GM23338 (cell line): ENCODE measurements around the gene BACE2. TPM values are rescaled to one million over a fixed set of nuclear protein-coding genes. Genes with fewer than 3 reads are reported as not detected.

Experiments
- ATAC-seq: fragments of 200-7000 bp; cut with Tn5 transposase; 3 replicates; pipeline ENCODE4 v1.9.1; 2020
- DNase-seq: peaks from one replicate; pipeline ENCODE4 v3.0.0-alpha.2; 2015; ENCODE audit warnings: low spot score
- H2AFZ ChIP-seq: fragments of 200-600 bp; sonication (generic); 2 replicates; pipeline ENCODE4 v1.8.0; 2016; ENCODE audit warnings: antibody characterized with exemption, mild to moderate bottlenecking, moderate library complexity
- H3F3A ChIP-seq: fragments of 200-600 bp; sonication (generic); replicated peaks from 2 replicates; pipeline ENCODE4 v1.8.0; 2017; ENCODE audit warnings: antibody characterized with exemption, mixed run types, low read depth
- H3K27ac ChIP-seq: fragments of 200-600 bp; sonication (generic); 2 replicates; pipeline ENCODE4 v1.6.1; 2016; ENCODE audit warnings: low read depth
- H3K27me3 ChIP-seq: fragments of 200-600 bp; sonication (generic); 2 replicates; pipeline ENCODE4 v1.8.0; 2016; ENCODE audit warnings: mild to moderate bottlenecking, mixed run types, moderate library complexity; ENCODE audit not compliant: insufficient read depth
- H3K36me3 ChIP-seq: fragments of 200-600 bp; sonication (generic); 2 replicates; pipeline ENCODE4 v1.8.0; 2016; ENCODE audit warnings: mild to moderate bottlenecking; ENCODE audit not compliant: insufficient read depth
- H3K4me1 ChIP-seq: fragments of 200-600 bp; sonication (generic); 2 replicates; pipeline ENCODE4 v1.8.0; 2016; ENCODE audit warnings: mild to moderate bottlenecking, moderate library complexity; ENCODE audit not compliant: insufficient read depth
- H3K4me2 ChIP-seq: fragments of 200-600 bp; sonication (generic); 2 replicates; pipeline ENCODE4 v1.7.1; 2017; ENCODE audit warnings: mixed run types
- H3K4me3 ChIP-seq: fragments of 200-600 bp; sonication (generic); 2 replicates; pipeline ENCODE4 v1.6.1; 2016; ENCODE audit warnings: mixed run types
- H3K79me2 ChIP-seq: fragments of 200-600 bp; sonication (generic); replicated peaks from 2 replicates; pipeline ENCODE4 v1.8.0; 2017; ENCODE audit warnings: mild to moderate bottlenecking; ENCODE audit not compliant: insufficient read depth
- H3K9me2 ChIP-seq: fragments of 200-600 bp; sonication (generic); 2 replicates; pipeline ENCODE4 v1.8.0; 2017; ENCODE audit not compliant: insufficient read depth
- H4K20me1 ChIP-seq: fragments of 200-600 bp; sonication (generic); replicated peaks from 2 replicates; pipeline ENCODE4 v1.8.0; 2017; ENCODE audit warnings: mild to moderate bottlenecking; ENCODE audit not compliant: insufficient read depth
- H3K27ac Mint-ChIP-seq: 2 replicates; pipeline ENCODE4 v1.8.0; 2020; ENCODE audit warnings: inconsistent platforms, mild to moderate bottlenecking, moderate library complexity, mixed read lengths
- H3K27me3 Mint-ChIP-seq: 3 replicates; pipeline ENCODE4 v1.8.0; 2022; ENCODE audit warnings: low read depth, mild to moderate bottlenecking, moderate library complexity, mixed read lengths, inconsistent platforms; ENCODE audit not compliant: insufficient read depth, poor library complexity
- H3K36me3 Mint-ChIP-seq: 3 replicates; pipeline ENCODE4 v1.8.0; 2021; ENCODE audit warnings: low read depth, mild to moderate bottlenecking, inconsistent platforms, moderate library complexity, mixed read lengths
- H3K4me1 Mint-ChIP-seq: 3 replicates; pipeline ENCODE4 v1.8.0; 2020; ENCODE audit warnings: mild to moderate bottlenecking, inconsistent platforms, mixed read lengths
- H3K4me3 Mint-ChIP-seq: 3 replicates; pipeline ENCODE4 v1.8.0; 2021; ENCODE audit warnings: moderate library complexity, mild to moderate bottlenecking, inconsistent platforms, mixed read lengths
- H3K9me3 Mint-ChIP-seq: 3 replicates; pipeline ENCODE4 v1.8.0; 2020; ENCODE audit warnings: moderate library complexity, mild to moderate bottlenecking, inconsistent platforms, mixed read lengths
- CTCF ChIP-seq, 2 experiments: fragments of 200-600 bp in 1 of 2; sonication (generic) in 1 of 2; conservative IDR thresholded peaks; 2 replicates each; pipeline versions ENCODE4 v1.5.1 to v1.6.1; 2016 to 2017; ENCODE audit warnings: antibody characterized with exemption in 2 of 2, low read depth in 2 of 2, mild to moderate bottlenecking in 2 of 2, moderate library complexity in 1 of 2
- ETS1 ChIP-seq: IDR thresholded peaks from 2 replicates; pipeline ENCODE4 v1.6.1; 2016; ENCODE audit warnings: antibody characterized with exemption
- EZH2 ChIP-seq: fragments of 200-600 bp; sonication (generic); IDR thresholded peaks from one replicate; pipeline ENCODE4 v1.8.0; 2017; ENCODE audit warnings: antibody characterized with exemption, mild to moderate bottlenecking, low read depth; ENCODE audit not compliant: unreplicated experiment
- EZH2phosphoT487 ChIP-seq: fragments of 200-600 bp; sonication (generic); IDR thresholded peaks from one replicate; pipeline ENCODE4 v1.8.1; 2018; ENCODE audit warnings: antibody characterized with exemption; ENCODE audit not compliant: unreplicated experiment
- JUNB ChIP-seq: IDR thresholded peaks from one replicate; pipeline ENCODE4 v1.6.1; 2016; ENCODE audit warnings: antibody characterized with exemption; ENCODE audit not compliant: unreplicated experiment
- NANOG ChIP-seq: IDR thresholded peaks from 2 replicates; pipeline ENCODE4 v1.6.1; 2016; ENCODE audit warnings: antibody characterized with exemption, borderline replicate concordance
- REST ChIP-seq: IDR thresholded peaks from one replicate; pipeline ENCODE4 v1.6.1; 2018; ENCODE audit warnings: antibody characterized with exemption; ENCODE audit not compliant: unreplicated experiment
- STAT1 ChIP-seq: IDR thresholded peaks from one replicate; pipeline ENCODE4 v1.6.1; 2016; ENCODE audit warnings: antibody characterized with exemption; ENCODE audit not compliant: unreplicated experiment
- ZNF114 ChIP-seq: fragments of 250-450 bp; sonication (Bioruptor Pico); IDR thresholded peaks from 2 replicates; pipeline ENCODE4 v1.5.0; 2020; ENCODE audit warnings: mild to moderate bottlenecking, moderate library complexity
- ZNF462 ChIP-seq: fragments of 250-450 bp; sonication (Bioruptor Pico); IDR thresholded peaks from 2 replicates; pipeline ENCODE4 v1.5.0; 2020; ENCODE audit warnings: mild to moderate bottlenecking, moderate library complexity
- polyA plus RNA-seq: library from polyadenylated mRNA; unstranded; fragments of >200 nt; fragmentation: Nextera tagmentation; extraction: Ambion mirVana; gene quantifications from 2 replicates; pipeline ENCODE4 v1.2.1, GENCODE V29; 2016
- total RNA-seq: library from RNA; depleted of rRNA; stranded (reverse); fragments of >200 nt; shearing (Covaris generic); gene quantifications from 2 replicates; pipeline ENCODE4 v1.2.3, GENCODE V29; 2014

The BACE2 gene
- total and polyA plus RNA-seq, 2 experiments from 2014 or later: 3.5 to 6.8 TPM

GRCh38 chr21:41128981-41129380, 39.0 kb upstream of the BACE2 start:
- no peak for ATAC-seq
- Histone ChIP-seq H3K4me1 (no peaks in the 10 kb centered on the region), H3K27ac (no peak overlapping the region), H4K20me1 (no peaks in the 10 kb centered on the region), H3K4me3 (no peak overlapping the region), H3K9me2 (no peaks in the 10 kb centered on the region), H3K27me3 (no peaks in the 10 kb centered on the region), H3K4me2 (no peak overlapping the region), H3K36me3 (no peaks in the 10 kb centered on the region; the same call in 1 of the 2 replicates), H3K79me2 (no peaks in the 10 kb centered on the region), H2AFZ (no peak overlapping the region), H3F3A (no peaks in the 10 kb centered on the region)
- H3K36me3 Mint-ChIP-seq: peaks cover 3% of the 10 kb centered on the region; the same call in 1 of the 3 replicates
- H3K4me3 Mint-ChIP-seq: no peak overlapping the region
- TF ChIP-seq NANOG: no peak
- no peak for TF ChIP-seq ZNF114
- TF ChIP-seq ETS1: no peak
- no peak for TF ChIP-seq EZH2
- no peak for TF ChIP-seq STAT1
- TF ChIP-seq REST: no peak
- no peak for TF ChIP-seq ZNF462 (CRISPR knock-in tag)
- TF ChIP-seq EZH2phosphoT487: no peak
- no peak for TF ChIP-seq CTCF (conservative IDR thresholded peaks at IDR 0.05; ENCODE audit: low read depth in 2 of 2)
- no peak for TF ChIP-seq JUNB
- peaks cover 4% of the 10 kb centered on the region for H3K27me3 Mint-ChIP-seq
- no peaks in the 10 kb centered on the region for H3K4me1 Mint-ChIP-seq
- DNase-seq: no peak
- H3K9me3 Mint-ChIP-seq: peaks cover 68% of the 10 kb centered on the region
- no peak overlapping the region for H3K27ac Mint-ChIP-seq
